Measurements from ENCODE around the gene JKAMP. TPM values are rescaled to one million over a fixed set of nuclear protein-coding genes. Genes with fewer than 3 reads are reported as not detected.

JKAMP gene
- total RNA-seq, 1 donor from 2014 or later, result 182 TPM

- Histone ChIP-seq H3F3A (ENCODE audit: low read depth) (no peaks in the 10 kb centered on the region), H3K4me1 (peaks cover 7% of the 10 kb centered on the region), H3K4me2 (no peak overlapping the region), H3K79me2 (ENCODE audit: low read depth) (no peaks in the 10 kb centered on the region), H2AFZ (replicated peaks) (no peak overlapping the region), H3K9me3 (ENCODE audit: low read depth) (peaks cover 3% of the 10 kb centered on the region), H3K36me3 (no peaks in the 10 kb centered on the region), H3K4me3 (no peak overlapping the region), H4K20me1 (ENCODE audit: low read depth) (no peaks in the 10 kb centered on the region), H3K27ac (no peak overlapping the region), H3K27me3 (no peaks in the 10 kb centered on the region), H3K9ac (no peak overlapping the region)
- H3K27ac Mint-ChIP-seq, result no peak overlapping the region
- no peak overlapping the region for H3K4me3 Mint-ChIP-seq
- TF ChIP-seq EZH2phosphoT487 (IDR thresholded peaks at IDR 0.05) (no peak), CTCF (IDR thresholded peaks at IDR 0.05) (no peak), EZH2 (IDR thresholded peaks at IDR 0.05) (no peak)
- no peaks in the 10 kb centered on the region for H3K36me3 Mint-ChIP-seq
- no peak for DNase-seq (ENCODE audit: low spot score)
- H3K27me3 Mint-ChIP-seq (ENCODE audit: insufficient read depth, low read depth), result peaks cover 3% of the 10 kb centered on the region
- peaks cover 9% of the 10 kb centered on the region for H3K9me3 Mint-ChIP-seq
- no peaks in the 10 kb centered on the region for H3K4me1 Mint-ChIP-seq
Observed at GRCh38 chr14:59532419-59532818, 48.1 kb downstream of the JKAMP start.

- H3K27ac ChIP-seq, result no peak overlapping the region
- H3K79me2 ChIP-seq (ENCODE audit: low read depth), result no peaks in the 10 kb centered on the region
- peaks cover 2% of the 10 kb centered on the region for H3K4me1 ChIP-seq
- no peak overlapping the region for H2AFZ ChIP-seq (replicated peaks)
- H3K4me3 ChIP-seq, result no peak overlapping the region
- no peak overlapping the region for H3K9ac ChIP-seq
- no peak overlapping the region for H3K4me2 ChIP-seq
- H4K20me1 ChIP-seq (ENCODE audit: low read depth), result no peaks in the 10 kb centered on the region
- Mint-ChIP-seq H3K27ac (no peak overlapping the region), H3K27me3 (ENCODE audit: insufficient read depth, low read depth) (peaks cover 3% of the 10 kb centered on the region), H3K4me3 (no peak overlapping the region), H3K36me3 (no peaks in the 10 kb centered on the region), H3K4me1 (no peaks in the 10 kb centered on the region), H3K9me3 (no peaks in the 10 kb centered on the region)
- no peaks in the 10 kb centered on the region for H3K36me3 ChIP-seq
- TF ChIP-seq CTCF (IDR thresholded peaks at IDR 0.05) (no peak), EZH2phosphoT487 (IDR thresholded peaks at IDR 0.05) (no peak), EZH2 (IDR thresholded peaks at IDR 0.05) (no peak)
- DNase-seq (ENCODE audit: low spot score), result no peak
- no peaks in the 10 kb centered on the region for H3F3A ChIP-seq (ENCODE audit: low read depth)
- H3K9me3 ChIP-seq (ENCODE audit: low read depth), result no peaks in the 10 kb centered on the region
- no peaks in the 10 kb centered on the region for H3K27me3 ChIP-seq
Observed at GRCh38 chr14:59534361-59534987, 50.2 kb downstream of the JKAMP start.

GRCh38 chr14:59537476-59537875 lies 53.2 kb downstream of the JKAMP start:
- no peaks in the 10 kb centered on the region for H3F3A ChIP-seq (ENCODE audit: low read depth)
- no peak for DNase-seq (ENCODE audit: low spot score)
- H3K79me2 ChIP-seq (ENCODE audit: low read depth), result no peaks in the 10 kb centered on the region
- H3K27me3 Mint-ChIP-seq (ENCODE audit: insufficient read depth, low read depth), result peaks cover 3% of the 10 kb centered on the region
- H4K20me1 ChIP-seq (ENCODE audit: low read depth), result no peaks in the 10 kb centered on the region
- TF ChIP-seq CTCF (IDR thresholded peaks at IDR 0.05) (no peak), EZH2 (IDR thresholded peaks at IDR 0.05) (no peak), EZH2phosphoT487 (IDR thresholded peaks at IDR 0.05) (no peak)
- no peaks in the 10 kb centered on the region for H3K9me3 Mint-ChIP-seq
- peaks cover 4% of the 10 kb centered on the region for H3K4me1 Mint-ChIP-seq
- H3K36me3 Mint-ChIP-seq, result no peaks in the 10 kb centered on the region
- H2AFZ ChIP-seq (replicated peaks), result no peak overlapping the region
- H3K4me1 ChIP-seq, result no peaks in the 10 kb centered on the region
- H3K36me3 ChIP-seq, result no peaks in the 10 kb centered on the region
- H3K4me3 ChIP-seq, result no peak overlapping the region
- H3K27ac ChIP-seq, result no peak overlapping the region
- no peak overlapping the region for H3K27ac Mint-ChIP-seq
- no peak overlapping the region for H3K4me3 Mint-ChIP-seq
- H3K27me3 ChIP-seq, result no peaks in the 10 kb centered on the region
- H3K9me3 ChIP-seq (ENCODE audit: low read depth), result no peaks in the 10 kb centered on the region
- H3K9ac ChIP-seq, result no peak overlapping the region
- H3K4me2 ChIP-seq, result no peak overlapping the region

Measured in neural progenitor cell (in vitro differentiated cells).